GM12865 (cell line): Measurements from ENCODE around the gene MT1B.
"Not testable (repeated sequence)": the region's sequence is repeated elsewhere in the genome, so short reads cannot be mapped to it uniquely, and the experiment has no call there.

ENCODE experiments used
- DNase-seq: peaks from one replicate; pipeline ENCODE4 v3.0.0; 2010; ENCODE audit warnings: low read depth
- H3K4me3 ChIP-seq: 2 replicates; pipeline ENCODE4 v1.5.1; 2011; ENCODE audit warnings: mild to moderate bottlenecking, low read depth, low read length, control low read depth
- TF ChIP-seq, protein P1 (sequence below): IDR thresholded peaks from 2 replicates; pipeline ENCODE4 v1.5.1; 2011; ENCODE audit warnings: low read length, control low read depth, low read depth, inconsistent platforms; ENCODE audit not compliant: insufficient read depth; ENCODE audit errors: missing control alignments

MT1B gene

DNA sequence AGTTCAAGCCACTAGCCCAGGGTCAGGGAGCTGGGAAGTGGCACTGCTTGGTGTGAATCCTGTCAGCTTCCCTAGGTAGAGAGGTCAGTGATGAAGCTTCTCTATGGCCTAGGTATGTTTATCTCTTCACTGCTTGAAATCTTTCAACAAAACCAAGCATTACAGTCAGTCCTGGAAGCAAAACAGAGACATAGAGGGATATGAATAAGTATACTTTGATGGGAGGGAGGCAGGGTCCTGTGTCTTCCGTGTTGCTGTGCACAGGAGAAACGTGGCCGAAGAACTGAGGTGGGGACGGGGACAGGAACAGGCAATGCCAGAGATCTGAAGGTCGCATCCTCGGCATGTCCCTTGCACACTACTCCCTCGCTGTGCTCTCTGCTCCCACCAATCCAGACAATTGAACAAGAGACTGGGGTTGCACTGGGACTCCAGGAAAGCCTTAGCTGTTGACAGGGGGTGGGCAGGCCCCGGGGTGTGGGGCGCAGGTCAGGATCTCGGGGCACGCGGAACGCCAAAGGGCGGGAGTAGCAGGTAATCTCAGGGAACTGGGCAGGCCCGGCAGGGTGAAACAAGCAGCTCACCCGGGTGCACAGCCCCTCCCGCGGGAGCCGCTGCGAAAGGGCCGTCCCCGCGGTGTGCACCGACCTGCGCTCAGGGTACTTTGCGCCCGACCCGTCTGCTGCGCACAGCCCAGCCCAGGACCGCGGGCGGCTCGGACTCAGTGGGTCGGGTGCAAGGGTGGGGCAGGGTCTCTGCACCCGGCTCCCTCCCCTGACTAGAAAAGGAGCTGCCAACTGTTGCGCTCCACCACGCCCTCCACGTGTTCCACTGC is 17.5 kb downstream of the MT1B start, which contains the start of gene MT1H:
MT1H (plus strand) TSS at position 810 of the 835 bp plus-strand sequence. CDS start 71 bp downstream, outside the sequence.
- no peak within 1 kb of the TSS for H3K4me3 ChIP-seq
- TF ChIP-seq, protein P1, sequence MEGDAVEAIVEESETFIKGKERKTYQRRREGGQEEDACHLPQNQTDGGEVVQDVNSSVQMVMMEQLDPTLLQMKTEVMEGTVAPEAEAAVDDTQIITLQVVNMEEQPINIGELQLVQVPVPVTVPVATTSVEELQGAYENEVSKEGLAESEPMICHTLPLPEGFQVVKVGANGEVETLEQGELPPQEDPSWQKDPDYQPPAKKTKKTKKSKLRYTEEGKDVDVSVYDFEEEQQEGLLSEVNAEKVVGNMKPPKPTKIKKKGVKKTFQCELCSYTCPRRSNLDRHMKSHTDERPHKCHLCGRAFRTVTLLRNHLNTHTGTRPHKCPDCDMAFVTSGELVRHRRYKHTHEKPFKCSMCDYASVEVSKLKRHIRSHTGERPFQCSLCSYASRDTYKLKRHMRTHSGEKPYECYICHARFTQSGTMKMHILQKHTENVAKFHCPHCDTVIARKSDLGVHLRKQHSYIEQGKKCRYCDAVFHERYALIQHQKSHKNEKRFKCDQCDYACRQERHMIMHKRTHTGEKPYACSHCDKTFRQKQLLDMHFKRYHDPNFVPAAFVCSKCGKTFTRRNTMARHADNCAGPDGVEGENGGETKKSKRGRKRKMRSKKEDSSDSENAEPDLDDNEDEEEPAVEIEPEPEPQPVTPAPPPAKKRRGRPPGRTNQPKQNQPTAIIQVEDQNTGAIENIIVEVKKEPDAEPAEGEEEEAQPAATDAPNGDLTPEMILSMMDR: no peak
- DNase-seq: no peak

DNA sequence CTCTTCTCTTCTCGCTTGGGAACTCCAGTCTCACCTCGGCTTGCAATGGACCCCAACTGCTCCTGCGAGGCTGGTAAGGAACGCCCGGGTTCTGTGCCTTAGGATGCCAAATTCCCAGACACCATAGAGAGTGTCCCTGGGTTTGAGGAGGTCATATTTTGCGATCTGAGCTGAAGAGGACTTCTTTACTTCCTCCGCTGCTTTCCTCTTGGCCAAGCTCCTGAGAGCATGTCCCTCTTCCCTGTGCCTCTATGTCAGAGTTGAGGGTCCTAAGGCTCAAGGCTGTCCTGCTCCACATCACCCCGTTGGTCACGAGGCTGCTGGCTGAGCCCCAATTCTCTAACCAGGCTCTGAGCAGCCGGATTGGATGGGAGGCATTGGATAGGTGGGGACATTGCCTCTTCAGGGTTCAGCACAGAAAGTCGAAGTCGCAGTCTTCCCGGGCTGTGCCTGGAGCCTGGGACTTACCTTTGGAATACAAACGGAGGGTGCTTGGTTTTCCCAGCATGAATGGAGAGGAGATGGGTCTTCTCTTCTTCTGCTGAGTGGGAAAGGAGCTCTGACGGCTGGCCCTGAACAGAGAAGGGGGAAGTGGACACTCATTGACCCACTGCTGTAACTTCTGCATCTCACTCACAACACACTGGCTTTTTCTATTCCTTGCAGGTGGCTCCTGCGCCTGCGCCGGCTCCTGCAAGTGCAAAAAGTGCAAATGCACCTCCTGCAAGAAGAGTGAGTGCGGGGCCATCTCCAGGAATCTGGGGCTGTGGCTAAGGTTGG is 18.3 kb downstream of the MT1B start:
- H3K4me3 ChIP-seq: no peak overlapping the region
- TF ChIP-seq, protein P1: no peak
- no peak for DNase-seq

DNA sequence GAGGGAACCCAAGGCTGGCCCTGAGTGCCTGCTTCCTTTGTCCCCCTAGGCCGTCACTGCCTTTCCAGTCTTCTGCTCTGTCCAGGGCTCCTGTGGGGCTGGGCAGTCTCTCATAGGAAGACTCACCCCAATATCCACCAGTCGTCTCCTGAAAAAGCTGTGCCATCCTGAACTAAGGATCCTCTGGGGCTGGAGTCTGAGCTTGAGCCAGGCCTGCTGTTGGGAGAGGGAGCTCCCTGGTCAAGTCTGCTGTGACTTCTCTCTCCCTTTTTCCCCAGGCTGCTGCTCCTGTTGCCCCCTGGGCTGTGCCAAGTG is 18.9 kb downstream of the MT1B start:
- TF ChIP-seq, protein P1: no peak

DNA sequence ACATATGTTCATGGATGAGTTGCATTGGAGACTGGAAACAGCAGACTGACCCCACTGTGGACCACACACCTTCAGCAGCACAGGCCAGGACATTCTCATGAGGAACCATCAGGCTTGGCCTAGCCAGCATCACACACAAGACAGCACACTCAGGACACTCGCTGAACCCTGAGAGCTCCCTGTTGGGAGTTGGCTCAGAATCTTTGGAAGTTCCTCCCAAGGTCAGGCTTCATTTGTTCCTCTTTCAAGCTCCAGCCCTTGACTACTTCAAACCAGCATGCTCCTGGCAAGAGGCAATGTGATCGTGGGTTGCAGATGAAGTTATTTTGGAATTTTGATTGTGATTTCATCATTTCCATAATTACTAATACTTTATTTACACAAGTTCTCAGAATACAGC is 20.0 kb downstream of the MT1B start:
- not testable (repeated sequence) for DNase-seq, H3K4me3 ChIP-seq

More for the DNA sequence above, 18.9 kb downstream of the MT1B start:
- no peak overlapping the region for H3K4me3 ChIP-seq
- DNase-seq: no peak

DNA sequence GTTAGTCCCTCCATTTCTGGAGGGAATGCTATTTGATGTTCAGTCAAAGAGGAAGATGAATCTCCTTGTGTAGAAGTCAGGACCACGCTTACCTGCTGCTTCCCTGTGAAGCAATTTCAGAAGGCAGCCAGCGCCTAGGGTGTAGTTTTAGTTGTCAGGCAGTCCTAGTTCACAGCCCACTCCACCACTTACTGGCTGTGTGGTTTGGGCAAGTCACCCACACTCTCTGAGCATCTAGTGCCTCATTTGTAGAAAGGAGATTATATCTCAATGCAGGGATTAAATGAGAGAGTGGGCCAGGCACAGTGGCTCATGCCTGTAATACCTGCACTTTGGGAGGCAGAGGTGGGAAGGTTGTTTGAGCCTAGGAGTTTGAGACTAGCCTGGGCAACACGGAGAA is 20.5 kb downstream of the MT1B start:
- not testable (repeated sequence) for DNase-seq, H3K4me3 ChIP-seq

DNA sequence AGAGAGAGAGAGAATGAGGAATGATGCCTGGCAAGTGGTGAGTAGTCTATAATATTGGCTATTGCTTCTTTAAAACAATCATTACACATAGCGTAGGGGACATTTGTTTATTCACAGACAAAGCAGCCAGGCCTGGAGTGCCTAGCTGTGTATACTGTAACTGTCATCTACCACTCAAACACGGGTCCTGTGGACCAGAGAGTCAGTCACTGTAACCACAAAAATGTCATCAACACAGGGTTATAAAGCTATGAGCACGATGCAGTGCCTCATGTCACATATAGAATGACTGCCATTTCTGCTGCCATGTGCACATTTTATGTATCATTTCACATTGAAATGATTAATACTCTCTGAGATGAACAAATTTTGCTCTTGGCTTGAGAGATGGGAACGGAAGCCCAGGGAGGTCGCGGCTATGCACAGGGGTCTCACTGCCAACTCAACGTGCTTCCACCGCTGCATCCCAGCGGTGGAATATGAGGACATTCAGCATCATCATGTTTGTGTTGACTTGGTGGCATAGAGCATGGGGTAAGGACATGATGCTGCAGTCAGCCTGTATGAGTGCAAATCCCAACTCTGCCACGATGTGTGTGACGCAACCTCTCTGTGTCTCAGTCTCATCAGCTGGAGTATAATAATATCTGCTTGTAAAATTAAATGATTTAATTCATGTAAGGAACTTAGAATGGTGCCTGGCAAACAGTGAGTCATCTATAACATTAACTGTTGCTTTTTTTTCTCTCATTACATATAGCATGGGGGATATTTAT is 21.3 kb downstream of the MT1B start:
- H3K4me3 ChIP-seq: no peak overlapping the region
- DNase-seq: no peak
- TF ChIP-seq, protein P1: no peak

DNA sequence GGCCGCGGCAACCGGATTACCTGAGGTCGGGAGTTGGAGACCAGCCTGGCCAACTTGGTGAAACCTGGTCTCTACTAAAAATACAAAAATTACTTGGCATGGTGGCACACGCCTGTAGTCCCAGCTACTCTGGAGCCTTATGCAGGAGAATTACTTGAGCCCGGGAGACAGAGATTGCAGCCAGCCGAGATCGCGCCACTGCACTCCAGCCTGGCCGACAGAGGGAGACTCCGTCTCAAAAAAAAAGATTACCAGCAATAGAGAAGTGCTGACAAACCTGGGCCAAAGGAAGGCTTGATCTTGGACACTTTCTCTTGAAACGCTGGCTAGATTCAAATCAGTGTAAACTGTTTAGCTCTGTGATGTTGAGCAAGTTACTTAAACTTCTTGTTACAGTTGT is 22.2 kb downstream of the MT1B start:
- H3K4me3 ChIP-seq: no peak overlapping the region
- TF ChIP-seq, protein P1: peak; percentile 34
- DNase-seq: peak; percentile 17

DNA sequence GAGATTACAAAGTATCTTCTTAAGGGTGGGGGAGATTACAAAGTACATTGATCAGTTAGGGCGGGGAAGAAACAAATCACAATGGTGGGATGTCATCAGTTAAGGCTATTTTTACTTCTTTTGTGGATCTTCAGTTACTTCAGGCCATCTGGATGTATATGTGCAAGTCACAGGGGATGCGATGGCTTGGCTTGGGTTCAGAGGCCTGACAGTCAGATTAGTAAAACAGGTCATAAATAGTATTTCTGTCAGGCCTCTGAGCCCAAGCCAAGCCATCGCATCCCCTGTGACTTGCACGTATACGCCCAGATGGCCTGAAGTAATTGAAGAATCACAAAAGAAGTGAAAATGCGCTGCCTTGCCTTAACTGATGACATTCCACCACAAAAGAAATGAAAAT is 22.9 kb downstream of the MT1B start:
- not testable (repeated sequence) for H3K4me3 ChIP-seq, DNase-seq
